ENCODE data around the gene FGF22. TPM values are rescaled to one million over a fixed set of nuclear protein-coding genes. Genes with fewer than 3 reads are reported as not detected.

The FGF22 gene
- total RNA-seq, 1 donor = not detected

DNA sequence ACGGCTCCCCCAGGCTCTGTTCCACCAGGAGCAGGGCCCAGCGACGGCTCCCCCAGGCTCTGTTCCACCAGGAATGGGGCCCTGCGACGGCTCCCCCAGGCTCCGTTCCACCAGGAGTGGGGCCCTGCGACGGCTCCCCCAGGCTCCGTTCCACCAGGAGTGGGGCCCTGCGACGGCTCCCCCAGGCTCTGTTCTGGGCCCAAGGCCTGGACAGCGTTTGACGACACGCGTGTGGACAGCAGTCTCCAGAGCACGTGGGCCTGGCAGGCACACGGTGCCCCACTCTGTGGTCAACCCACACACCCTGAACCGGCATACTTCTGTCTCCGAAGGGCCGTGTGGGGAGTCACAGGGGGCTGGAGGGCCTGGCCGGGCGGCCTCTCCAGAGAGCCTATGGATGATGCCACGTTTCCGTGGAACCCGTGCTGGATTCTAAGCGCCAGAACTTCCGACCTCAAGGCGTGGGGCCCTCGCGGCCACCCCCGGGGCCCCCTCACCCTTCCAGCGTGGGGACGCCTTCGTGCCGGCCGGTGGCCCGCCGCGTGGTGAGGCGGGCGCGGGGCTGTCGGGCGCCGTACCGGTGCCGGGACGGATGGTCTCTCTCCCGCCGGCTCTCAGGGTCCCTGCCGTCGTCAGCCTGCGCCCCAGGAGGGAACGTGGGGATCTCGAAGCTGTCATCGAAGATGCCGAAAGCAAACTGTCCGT, 11.6 kb downstream of the FGF22 start:
- Histone ChIP-seq H3K27me3 (ENCODE audit: insufficient read depth, low read length) (no peaks in the 10 kb centered on the region), H3K79me2 (ENCODE audit: insufficient read depth, low read length) (peaks cover 56% of the 10 kb centered on the region), H4K20me1 (ENCODE audit: insufficient read depth, low read length) (peaks cover 20% of the 10 kb centered on the region), H3K9me3 (ENCODE audit: low read depth, low read length) (no peaks in the 10 kb centered on the region), H2AFZ (ENCODE audit: low read length) (no peak overlapping the region), H3K27ac (ENCODE audit: low read depth, low read length) (no peak overlapping the region), H3K36me3 (ENCODE audit: insufficient read depth, low read length) (peaks cover 20% of the 10 kb centered on the region), H3K4me3 (ENCODE audit: insufficient read depth, low read length) (no peak overlapping the region), H3K4me2 (ENCODE audit: insufficient read depth, low read length) (no peak overlapping the region), H3K4me1 (ENCODE audit: insufficient read depth, low read length) (no peaks in the 10 kb centered on the region)
- peak; percentile 42 for DNase-seq (ENCODE audit: insufficient read length, low spot score, missing footprints)
- TF ChIP-seq, protein P1, sequence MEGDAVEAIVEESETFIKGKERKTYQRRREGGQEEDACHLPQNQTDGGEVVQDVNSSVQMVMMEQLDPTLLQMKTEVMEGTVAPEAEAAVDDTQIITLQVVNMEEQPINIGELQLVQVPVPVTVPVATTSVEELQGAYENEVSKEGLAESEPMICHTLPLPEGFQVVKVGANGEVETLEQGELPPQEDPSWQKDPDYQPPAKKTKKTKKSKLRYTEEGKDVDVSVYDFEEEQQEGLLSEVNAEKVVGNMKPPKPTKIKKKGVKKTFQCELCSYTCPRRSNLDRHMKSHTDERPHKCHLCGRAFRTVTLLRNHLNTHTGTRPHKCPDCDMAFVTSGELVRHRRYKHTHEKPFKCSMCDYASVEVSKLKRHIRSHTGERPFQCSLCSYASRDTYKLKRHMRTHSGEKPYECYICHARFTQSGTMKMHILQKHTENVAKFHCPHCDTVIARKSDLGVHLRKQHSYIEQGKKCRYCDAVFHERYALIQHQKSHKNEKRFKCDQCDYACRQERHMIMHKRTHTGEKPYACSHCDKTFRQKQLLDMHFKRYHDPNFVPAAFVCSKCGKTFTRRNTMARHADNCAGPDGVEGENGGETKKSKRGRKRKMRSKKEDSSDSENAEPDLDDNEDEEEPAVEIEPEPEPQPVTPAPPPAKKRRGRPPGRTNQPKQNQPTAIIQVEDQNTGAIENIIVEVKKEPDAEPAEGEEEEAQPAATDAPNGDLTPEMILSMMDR (IDR thresholded peaks at IDR 0.05; ENCODE audit: extremely low read depth, low read depth, low read length) = no peak

DNA sequence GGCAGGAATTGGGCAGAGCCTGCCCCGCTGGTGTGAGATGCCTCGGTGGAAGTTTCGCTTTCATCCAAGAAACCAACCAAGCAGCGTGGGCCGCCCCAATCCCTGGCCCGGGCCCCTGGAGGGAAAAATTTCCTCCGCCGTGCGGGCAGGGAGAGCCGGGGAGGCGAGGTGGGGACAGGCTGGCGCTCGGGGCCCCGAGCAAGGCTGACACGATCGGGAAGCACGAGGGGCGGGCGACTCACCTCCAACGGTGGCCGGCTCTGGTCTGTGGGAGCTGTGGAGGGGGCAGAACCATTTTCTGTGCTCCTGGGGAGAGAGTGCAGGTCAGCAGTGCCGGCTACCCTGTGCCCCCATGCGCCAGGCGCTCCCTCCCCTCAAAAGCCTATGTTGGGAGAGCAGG, 12.3 kb downstream of the FGF22 start:
- peaks cover 63% of the 10 kb centered on the region for H3K79me2 ChIP-seq (ENCODE audit: insufficient read depth, low read length)

DNA sequence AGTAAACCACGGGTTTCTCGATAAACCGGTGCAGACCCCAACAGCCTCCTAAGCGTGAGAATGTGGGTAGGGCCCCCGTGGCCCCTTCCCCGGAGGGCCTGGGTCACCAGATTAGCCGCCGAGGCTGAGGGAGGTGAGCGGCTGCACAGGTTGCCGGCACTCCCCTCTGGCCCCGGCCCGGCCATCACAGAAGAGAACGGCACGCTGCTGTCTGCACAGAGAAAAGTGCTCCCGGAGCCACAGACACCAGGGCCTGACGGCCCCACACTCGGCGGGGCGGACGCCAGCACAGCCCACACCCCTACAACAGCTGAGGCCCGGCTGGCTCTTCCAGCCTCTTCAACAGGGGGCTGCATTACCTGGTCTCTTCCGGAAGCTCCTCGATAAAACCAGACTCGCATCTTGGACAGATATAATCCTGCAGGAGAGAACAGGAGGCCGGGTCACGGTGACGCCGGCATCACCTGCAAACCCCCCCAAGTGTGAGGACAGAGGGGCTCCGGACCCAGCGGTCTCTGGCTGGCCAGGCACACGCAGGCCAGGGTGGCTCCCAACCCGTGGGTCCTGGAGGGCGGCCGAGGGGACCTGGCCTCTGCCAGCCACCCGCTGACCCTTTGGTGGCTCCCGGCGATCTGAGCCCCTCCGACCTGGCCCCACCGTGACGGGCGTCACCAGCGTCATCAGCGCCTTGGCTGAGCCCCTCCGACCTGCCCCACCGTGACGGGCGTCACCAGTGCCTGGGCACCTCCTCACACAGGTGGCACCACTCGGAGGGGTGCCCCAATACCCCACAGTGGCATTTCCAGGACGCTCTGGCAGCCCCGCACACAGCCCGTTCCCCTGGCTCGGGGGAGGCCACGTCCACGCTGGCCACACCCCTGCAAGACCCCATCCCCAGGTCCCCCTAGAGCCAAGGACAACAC, 13.0 kb downstream of the FGF22 start:
- H3K4me3 ChIP-seq (ENCODE audit: insufficient read depth, low read length) = no peak overlapping the region
- peak; percentile 61 for DNase-seq (ENCODE audit: insufficient read length, low spot score, missing footprints)
- no peaks in the 10 kb centered on the region for H3K9me3 ChIP-seq (ENCODE audit: low read depth, low read length)
- no peaks in the 10 kb centered on the region for H3K27me3 ChIP-seq (ENCODE audit: insufficient read depth, low read length)
- H3K4me1 ChIP-seq (ENCODE audit: insufficient read depth, low read length) = no peaks in the 10 kb centered on the region
- peaks cover 10% of the 10 kb centered on the region for H3K36me3 ChIP-seq (ENCODE audit: insufficient read depth, low read length)
- H3K27ac ChIP-seq (ENCODE audit: low read depth, low read length) = no peak overlapping the region
- TF ChIP-seq, protein P1 (IDR thresholded peaks at IDR 0.05; ENCODE audit: extremely low read depth, low read depth, low read length) = no peak
- peaks cover 34% of the 10 kb centered on the region for H4K20me1 ChIP-seq (ENCODE audit: insufficient read depth, low read length)
- no peak overlapping the region for H2AFZ ChIP-seq (ENCODE audit: low read length)
- H3K79me2 ChIP-seq (ENCODE audit: insufficient read depth, low read length) = peaks cover 70% of the 10 kb centered on the region
- H3K4me2 ChIP-seq (ENCODE audit: insufficient read depth, low read length) = no peak overlapping the region

More for the DNA sequence above, 12.3 kb downstream of the FGF22 start:
- H3K36me3 ChIP-seq (ENCODE audit: insufficient read depth, low read length) = peaks cover 14% of the 10 kb centered on the region
- H3K9me3 ChIP-seq (ENCODE audit: low read depth, low read length) = no peaks in the 10 kb centered on the region
- peak; percentile 80 for DNase-seq (ENCODE audit: insufficient read length, low spot score, missing footprints)
- no peaks in the 10 kb centered on the region for H3K4me1 ChIP-seq (ENCODE audit: insufficient read depth, low read length)
- H3K4me3 ChIP-seq (ENCODE audit: insufficient read depth, low read length) = no peak overlapping the region
- TF ChIP-seq, protein P1 (IDR thresholded peaks at IDR 0.05; ENCODE audit: extremely low read depth, low read depth, low read length) = no peak
- no peak overlapping the region for H3K27ac ChIP-seq (ENCODE audit: low read depth, low read length)
- H3K4me2 ChIP-seq (ENCODE audit: insufficient read depth, low read length) = no peak overlapping the region
- no peaks in the 10 kb centered on the region for H3K27me3 ChIP-seq (ENCODE audit: insufficient read depth, low read length)
- no peak overlapping the region for H2AFZ ChIP-seq (ENCODE audit: low read length)
- peaks cover 26% of the 10 kb centered on the region for H4K20me1 ChIP-seq (ENCODE audit: insufficient read depth, low read length)

DNA sequence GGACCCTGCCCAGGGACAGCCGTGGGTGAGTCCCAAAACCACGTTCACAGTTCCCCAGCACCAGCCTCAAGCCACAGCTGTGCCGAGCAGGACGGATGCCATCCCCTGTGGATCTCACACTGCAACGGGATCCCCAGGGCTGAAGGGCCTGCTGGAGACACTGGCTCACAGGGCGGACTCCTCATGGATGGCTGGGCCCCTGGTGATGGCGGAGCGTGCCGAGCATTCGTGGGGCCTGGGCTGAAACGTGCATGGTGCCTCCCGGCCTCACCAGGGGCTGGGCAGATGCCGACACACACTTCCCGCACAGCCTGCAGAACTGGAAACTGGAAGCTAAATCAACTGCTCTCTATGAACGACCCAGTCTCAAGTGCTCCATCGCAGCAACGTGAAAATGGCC, 13.7 kb downstream of the FGF22 start:
- peaks cover 40% of the 10 kb centered on the region for H4K20me1 ChIP-seq (ENCODE audit: insufficient read depth, low read length)

More for the DNA sequence above, 13.7 kb downstream of the FGF22 start:
- Histone ChIP-seq H3K27ac (ENCODE audit: low read depth, low read length) (no peak overlapping the region), H3K27me3 (ENCODE audit: insufficient read depth, low read length) (no peaks in the 10 kb centered on the region), H2AFZ (ENCODE audit: low read length) (no peak overlapping the region), H3K4me2 (ENCODE audit: insufficient read depth, low read length) (no peak overlapping the region), H3K4me3 (ENCODE audit: insufficient read depth, low read length) (no peak overlapping the region), H3K36me3 (ENCODE audit: insufficient read depth, low read length) (peaks cover 8% of the 10 kb centered on the region), H3K4me1 (ENCODE audit: insufficient read depth, low read length) (no peaks in the 10 kb centered on the region), H3K9me3 (ENCODE audit: low read depth, low read length) (no peaks in the 10 kb centered on the region), H3K79me2 (ENCODE audit: insufficient read depth, low read length) (peaks cover 77% of the 10 kb centered on the region)
- no peak for DNase-seq (ENCODE audit: insufficient read length, low spot score, missing footprints)
- TF ChIP-seq, protein P1 (IDR thresholded peaks at IDR 0.05; ENCODE audit: extremely low read depth, low read depth, low read length) = no peak
